ENCODE data around the gene MCMBP.

GRCh38 chr10:119784340-119785067 is 88.1 kb downstream of the MCMBP start:
- TF ChIP-seq REST (IDR thresholded peaks at IDR 0.05; ENCODE audit: insufficient replicate concordance, low read depth) (no peak), CTCF (IDR thresholded peaks at IDR 0.05; ENCODE audit: insufficient read depth, low read length) (no peak)

All from HL-60 (cell line).